Measurements from ENCODE around the gene EEFSEC.

Gene EEFSEC

DNA sequence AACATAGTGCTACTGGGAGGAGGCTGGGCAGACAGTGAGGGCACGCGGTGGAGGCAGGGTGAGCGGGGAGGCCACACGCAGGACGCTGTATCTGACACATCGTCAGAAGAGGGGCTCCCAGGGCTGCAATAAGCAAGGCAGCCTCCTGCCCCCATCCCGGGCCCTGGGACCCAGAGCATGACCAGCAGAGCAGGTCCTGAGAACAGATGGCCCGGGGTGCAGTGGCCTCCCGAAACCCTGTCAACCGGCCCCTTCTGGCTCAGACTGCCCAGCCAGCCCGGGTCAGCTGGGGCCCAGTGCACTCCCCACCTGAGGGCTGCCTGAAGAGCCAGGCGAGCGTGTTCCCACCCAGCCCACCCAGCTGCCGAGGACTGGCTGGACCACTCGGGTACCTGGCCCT, 276.0 kb downstream of the EEFSEC start:
- Histone ChIP-seq H3K4me3 (ENCODE audit: low read length) (no peak overlapping the region), H3K79me2 (ENCODE audit: low read length) (no peaks in the 10 kb centered on the region), H3K9me2 (replicated peaks; ENCODE audit: insufficient read depth, low read length) (no peaks in the 10 kb centered on the region), H3K27ac (ENCODE audit: low read length) (no peak overlapping the region), H4K20me1 (ENCODE audit: insufficient read depth, low read length) (no peaks in the 10 kb centered on the region), H3K27me3 (replicated peaks; ENCODE audit: insufficient read depth, low read length) (peaks cover 44% of the 10 kb centered on the region), H3K4me1 (ENCODE audit: low read length) (no peaks in the 10 kb centered on the region), H3F3A (ENCODE audit: insufficient read depth, low read length) (no peaks in the 10 kb centered on the region), H3K9ac (ENCODE audit: low read length) (no peak overlapping the region), H3K9me3 (replicated peaks; ENCODE audit: insufficient read depth, low read length) (no peaks in the 10 kb centered on the region), H3K36me3 (replicated peaks; ENCODE audit: insufficient read depth, low read length) (no peaks in the 10 kb centered on the region), H2AFZ (ENCODE audit: low read length) (no peak overlapping the region), H3K4me2 (ENCODE audit: low read depth, low read length) (no peak overlapping the region)
- DNase-seq = no peak
- TF ChIP-seq EZH2phosphoT487 (IDR thresholded peaks at IDR 0.05; ENCODE audit: low read length) = no peak

DNA sequence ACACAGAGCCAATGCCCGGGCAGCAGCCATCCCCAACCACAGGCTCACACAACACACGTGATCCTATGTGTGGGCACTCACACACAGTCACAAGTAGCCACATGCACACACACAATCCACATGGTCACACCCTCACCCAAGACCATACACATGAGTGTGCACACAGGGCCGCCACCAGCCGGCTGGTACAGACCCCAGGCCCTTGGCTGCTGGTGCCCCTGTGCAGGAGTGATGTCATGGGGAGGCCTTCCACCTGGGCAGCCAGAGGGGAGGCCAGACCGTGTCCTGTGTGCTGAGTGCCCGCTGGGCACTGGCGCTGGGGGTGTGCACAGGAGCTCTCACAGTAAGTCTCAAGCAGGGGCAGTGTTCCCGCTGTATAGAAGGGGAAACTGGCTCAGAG, 276.5 kb downstream of the EEFSEC start:
- H3K4me1 ChIP-seq (ENCODE audit: low read length) = no peaks in the 10 kb centered on the region
- DNase-seq = no peak
- no peak for TF ChIP-seq EZH2 (optimal IDR thresholded peaks at IDR 0.05; ENCODE audit: low read depth, low read length)
- TF ChIP-seq EZH2phosphoT487 (IDR thresholded peaks at IDR 0.05; ENCODE audit: low read length) = no peak
- TF ChIP-seq CTCF (IDR thresholded peaks at IDR 0.05; ENCODE audit: low read length) = no peak

DNA sequence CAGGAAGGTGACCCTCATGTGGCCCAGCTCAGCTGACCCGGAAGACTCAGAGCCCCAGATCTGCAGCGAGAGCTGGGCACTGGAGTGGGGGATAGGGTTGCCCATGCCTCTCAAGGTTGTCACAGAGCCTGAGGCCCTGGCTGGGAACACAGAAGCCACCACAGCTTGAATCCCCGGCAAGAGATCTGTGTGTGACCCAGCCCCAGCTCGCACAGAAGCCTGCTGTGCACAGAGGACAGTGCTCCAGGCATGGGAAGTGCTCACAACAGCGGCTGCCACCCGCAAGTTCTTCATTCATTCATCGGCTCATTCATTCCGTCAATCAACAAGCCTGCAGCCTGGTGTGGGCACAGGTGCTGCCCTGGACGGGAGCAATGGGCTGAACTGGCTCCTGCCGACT, 277.0 kb downstream of the EEFSEC start:
- Histone ChIP-seq H3K36me3 (replicated peaks; ENCODE audit: insufficient read depth, low read length) (no peaks in the 10 kb centered on the region), H3K4me3 (ENCODE audit: low read length) (no peak overlapping the region), H3K27ac (ENCODE audit: low read length) (no peak overlapping the region), H3K9me3 (replicated peaks; ENCODE audit: insufficient read depth, low read length) (no peaks in the 10 kb centered on the region), H3K27me3 (replicated peaks; ENCODE audit: insufficient read depth, low read length) (peaks cover 54% of the 10 kb centered on the region), H3K9ac (ENCODE audit: low read length) (no peak overlapping the region), H3K4me1 (ENCODE audit: low read length) (no peaks in the 10 kb centered on the region), H3K79me2 (ENCODE audit: low read length) (no peaks in the 10 kb centered on the region), H4K20me1 (ENCODE audit: insufficient read depth, low read length) (no peaks in the 10 kb centered on the region), H3K9me2 (replicated peaks; ENCODE audit: insufficient read depth, low read length) (no peaks in the 10 kb centered on the region), H2AFZ (ENCODE audit: low read length) (no peak overlapping the region), H3F3A (ENCODE audit: insufficient read depth, low read length) (no peaks in the 10 kb centered on the region), H3K4me2 (ENCODE audit: low read depth, low read length) (no peak overlapping the region)
- no peak for TF ChIP-seq CTCF (IDR thresholded peaks at IDR 0.05; ENCODE audit: low read length)
- no peak for TF ChIP-seq EZH2phosphoT487 (IDR thresholded peaks at IDR 0.05; ENCODE audit: low read length)
- TF ChIP-seq EZH2 (optimal IDR thresholded peaks at IDR 0.05; ENCODE audit: low read depth, low read length) = no peak
- no peak for DNase-seq

More for the DNA sequence above, 276.5 kb downstream of the EEFSEC start:
- Histone ChIP-seq H4K20me1 (ENCODE audit: insufficient read depth, low read length) (no peaks in the 10 kb centered on the region), H3K27ac (ENCODE audit: low read length) (no peak overlapping the region), H3K36me3 (replicated peaks; ENCODE audit: insufficient read depth, low read length) (no peaks in the 10 kb centered on the region), H3K4me2 (ENCODE audit: low read depth, low read length) (no peak overlapping the region), H3K9me3 (replicated peaks; ENCODE audit: insufficient read depth, low read length) (no peaks in the 10 kb centered on the region), H3F3A (ENCODE audit: insufficient read depth, low read length) (no peaks in the 10 kb centered on the region), H3K9me2 (replicated peaks; ENCODE audit: insufficient read depth, low read length) (no peaks in the 10 kb centered on the region), H3K9ac (ENCODE audit: low read length) (no peak overlapping the region), H2AFZ (ENCODE audit: low read length) (no peak overlapping the region), H3K79me2 (ENCODE audit: low read length) (no peaks in the 10 kb centered on the region), H3K4me3 (ENCODE audit: low read length) (no peak overlapping the region), H3K27me3 (replicated peaks; ENCODE audit: insufficient read depth, low read length) (peaks cover 49% of the 10 kb centered on the region)

DNA sequence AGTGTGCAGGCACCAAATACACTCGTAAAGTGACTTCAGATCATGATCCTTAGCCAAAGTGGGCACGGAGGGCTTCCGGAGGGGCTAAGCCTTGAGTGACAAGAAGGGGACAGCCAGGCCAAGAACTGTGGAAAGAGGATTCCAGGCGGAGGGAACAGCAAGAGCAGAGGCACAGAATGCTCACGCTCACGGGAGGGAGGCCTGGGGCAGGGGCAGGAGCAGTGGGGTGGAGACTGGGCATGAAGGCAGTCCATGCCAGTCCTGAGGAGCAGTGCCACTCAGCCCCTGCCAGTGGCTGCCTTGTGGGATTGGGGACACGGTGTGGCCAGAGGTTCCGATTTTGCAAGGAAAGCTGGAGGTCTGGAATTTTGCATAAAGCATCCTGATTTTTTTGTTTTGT, 277.4 kb downstream of the EEFSEC start:
- H3K27me3 ChIP-seq (replicated peaks; ENCODE audit: insufficient read depth, low read length) = peaks cover 58% of the 10 kb centered on the region
- H3K4me2 ChIP-seq (ENCODE audit: low read depth, low read length) = no peak overlapping the region
- no peak overlapping the region for H3K4me3 ChIP-seq (ENCODE audit: low read length)
- H3K36me3 ChIP-seq (replicated peaks; ENCODE audit: insufficient read depth, low read length) = no peaks in the 10 kb centered on the region
- H3K9ac ChIP-seq (ENCODE audit: low read length) = no peak overlapping the region
- no peaks in the 10 kb centered on the region for H3K9me3 ChIP-seq (replicated peaks; ENCODE audit: insufficient read depth, low read length)
- no peak overlapping the region for H3K27ac ChIP-seq (ENCODE audit: low read length)
- no peaks in the 10 kb centered on the region for H3K9me2 ChIP-seq (replicated peaks; ENCODE audit: insufficient read depth, low read length)
- H3F3A ChIP-seq (ENCODE audit: insufficient read depth, low read length) = no peaks in the 10 kb centered on the region
- DNase-seq = no peak
- H3K4me1 ChIP-seq (ENCODE audit: low read length) = no peaks in the 10 kb centered on the region
- no peaks in the 10 kb centered on the region for H3K79me2 ChIP-seq (ENCODE audit: low read length)
- H4K20me1 ChIP-seq (ENCODE audit: insufficient read depth, low read length) = no peaks in the 10 kb centered on the region
- no peak overlapping the region for H2AFZ ChIP-seq (ENCODE audit: low read length)
- TF ChIP-seq EZH2 (optimal IDR thresholded peaks at IDR 0.05; ENCODE audit: low read depth, low read length) = no peak
- no peak for TF ChIP-seq EZH2phosphoT487 (IDR thresholded peaks at IDR 0.05; ENCODE audit: low read length)
- TF ChIP-seq CTCF (IDR thresholded peaks at IDR 0.05; ENCODE audit: low read length) = no peak

All from MM.1S (cell line).